HEK293T (cell line): ENCODE measurements around the gene SCYL1.

Experiments
- ARNT ChIP-seq: fragments of 450-650 bp; IDR thresholded peaks from 2 replicates; pipeline ENCODE4 v1.6.1; 2017; ENCODE audit warnings: mild to moderate bottlenecking
- BHLHE40 ChIP-seq: fragments of 450-650 bp; IDR thresholded peaks from 2 replicates; pipeline ENCODE4 v1.6.1; 2016; ENCODE audit warnings: mild to moderate bottlenecking, moderate library complexity, borderline replicate concordance
- CTBP1 ChIP-seq: fragments of 450-650 bp; IDR thresholded peaks from 2 replicates; pipeline ENCODE4 v1.6.1; 2016; ENCODE audit warnings: borderline replicate concordance
- ELF4 ChIP-seq: fragments of 450-650 bp; IDR thresholded peaks from 2 replicates; pipeline ENCODE4 v1.6.1; 2017; ENCODE audit warnings: antibody characterized with exemption
- FOXA1 ChIP-seq: fragments of 450-650 bp; IDR thresholded peaks from 2 replicates; pipeline ENCODE4 v1.6.1; 2016; ENCODE audit warnings: mild to moderate bottlenecking
- FOXK2 ChIP-seq: fragments of 450-650 bp; IDR thresholded peaks from 2 replicates; pipeline ENCODE4 v1.6.1; 2016; ENCODE audit warnings: mild to moderate bottlenecking
- FOXM1 ChIP-seq: fragments of 450-650 bp; IDR thresholded peaks from 2 replicates; pipeline ENCODE4 v1.6.1; 2017; ENCODE audit warnings: mild to moderate bottlenecking, borderline replicate concordance
- LEF1 ChIP-seq: fragments of 450-650 bp; IDR thresholded peaks from 2 replicates; pipeline ENCODE4 v1.6.1; 2017; ENCODE audit warnings: mild to moderate bottlenecking, borderline replicate concordance
- NFRKB ChIP-seq: fragments of 450-650 bp; IDR thresholded peaks from 2 replicates; pipeline ENCODE4 v1.6.1; 2016; ENCODE audit warnings: mild to moderate bottlenecking, moderate library complexity
- SP1 ChIP-seq: fragments of 450-650 bp; IDR thresholded peaks from 2 replicates; pipeline ENCODE4 v1.6.1; 2017
- ZNF384 ChIP-seq: fragments of 450-650 bp; IDR thresholded peaks from 2 replicates; pipeline ENCODE4 v1.6.1; 2016

DNA sequence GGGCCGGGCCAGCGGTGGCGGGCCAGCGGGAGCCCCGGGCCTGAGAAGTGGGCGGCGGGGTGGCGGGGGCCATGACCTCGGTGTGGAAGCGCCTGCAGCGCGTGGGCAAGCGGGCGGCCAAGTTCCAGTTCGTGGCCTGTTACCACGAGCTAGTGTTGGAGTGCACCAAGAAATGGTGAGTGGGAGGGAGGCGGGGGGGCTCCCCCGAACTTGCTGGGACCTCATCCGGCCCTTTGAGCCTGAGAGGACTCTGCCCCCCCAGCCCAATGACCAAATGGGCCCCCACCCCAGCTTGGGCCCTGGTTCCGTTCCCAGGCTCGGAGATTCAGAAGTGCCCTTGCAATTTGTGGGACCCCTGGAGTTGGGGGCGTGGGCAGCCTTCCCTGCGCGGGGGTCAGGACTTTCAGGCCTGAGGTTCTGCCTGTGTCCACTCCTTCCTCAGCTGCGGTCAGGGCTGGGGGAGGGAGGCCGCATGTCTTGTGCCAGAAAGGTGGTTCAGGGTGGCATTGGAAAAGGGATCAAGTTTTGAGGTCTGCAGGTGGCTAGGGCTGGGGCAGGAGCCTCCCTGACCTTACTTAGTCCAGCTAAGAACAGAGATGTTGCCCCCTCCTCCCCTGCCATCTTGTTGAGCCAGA lies 51.5 kb downstream of the SCYL1 start:
- TF ChIP-seq ARNT: no peak
- TF ChIP-seq CTBP1: no peak
- no peak for TF ChIP-seq FOXK2
- TF ChIP-seq ZNF384: no peak
- TF ChIP-seq BHLHE40: no peak
- TF ChIP-seq LEF1: no peak
- TF ChIP-seq ELF4: no peak
- TF ChIP-seq NFRKB: no peak
- no peak for TF ChIP-seq FOXM1
- no peak for TF ChIP-seq FOXA1
- no peak for TF ChIP-seq SP1
